Fibroblast of the aortic adventitia (primary cell): ENCODE data around the gene RANBP9. TPM values are rescaled to one million over a fixed set of nuclear protein-coding genes. Genes with fewer than 3 reads are reported as not detected.

Experiments used
- DNase-seq: peaks from one replicate; pipeline ENCODE4 v3.0.0-alpha.2; 2010; ENCODE audit warnings: low read depth
- H3K4me3 ChIP-seq: 2 replicates; pipeline ENCODE4 v1.5.1; 2011; ENCODE audit warnings: low read depth, mild to moderate bottlenecking, control low read depth, low read length, moderate library complexity
- CTCF ChIP-seq: IDR thresholded peaks from 2 replicates; pipeline ENCODE4 v1.5.1; 2011; ENCODE audit warnings: mild to moderate bottlenecking, low read length, control low read depth, inconsistent platforms; ENCODE audit not compliant: insufficient read depth
- total RNA-seq: library from RNA; depleted of rRNA; stranded (reverse); fragments of >200 nt; gene quantifications from 2 replicates; pipeline ENCODE4 v1.2.3, GENCODE V29; 2012; ENCODE audit warnings: low replicate concordance

The RANBP9 gene
- total RNA-seq, 1 donor, result 35.5 TPM

GRCh38 chr6:13586603-13587542 is 124.8 kb downstream of the RANBP9 start:
- H3K4me3 ChIP-seq, result no peak overlapping the region
- TF ChIP-seq CTCF, result no peak
- peak; percentile 18 for DNase-seq

- no peak overlapping the region for H3K4me3 ChIP-seq
- no peak for DNase-seq
- no peak for TF ChIP-seq CTCF
These were observed 129.9 kb downstream of the RANBP9 start for GRCh38 chr6:13581700-13582229.

DNA sequence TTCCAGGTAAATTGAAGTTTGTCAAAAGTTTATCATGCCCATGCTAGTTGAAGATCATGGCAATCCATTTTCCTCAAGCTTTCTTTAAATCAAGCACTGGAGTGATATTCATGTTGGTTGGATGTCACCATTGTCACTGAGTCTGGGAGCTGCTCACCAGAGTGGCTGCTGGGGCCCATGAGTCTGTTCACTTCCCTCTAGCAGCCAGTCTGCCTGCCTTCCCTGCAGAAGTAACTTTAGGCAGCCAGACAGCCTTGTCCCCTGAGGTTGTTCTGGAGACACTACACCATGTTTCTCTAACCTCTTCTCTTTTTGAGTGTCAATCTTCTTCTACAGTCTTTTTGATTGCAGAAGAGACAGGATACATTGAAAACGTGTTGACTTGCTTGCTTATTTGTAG is 131.7 kb downstream of the RANBP9 start:
- no peak for TF ChIP-seq CTCF
- DNase-seq, result no peak
- no peak overlapping the region for H3K4me3 ChIP-seq

DNA sequence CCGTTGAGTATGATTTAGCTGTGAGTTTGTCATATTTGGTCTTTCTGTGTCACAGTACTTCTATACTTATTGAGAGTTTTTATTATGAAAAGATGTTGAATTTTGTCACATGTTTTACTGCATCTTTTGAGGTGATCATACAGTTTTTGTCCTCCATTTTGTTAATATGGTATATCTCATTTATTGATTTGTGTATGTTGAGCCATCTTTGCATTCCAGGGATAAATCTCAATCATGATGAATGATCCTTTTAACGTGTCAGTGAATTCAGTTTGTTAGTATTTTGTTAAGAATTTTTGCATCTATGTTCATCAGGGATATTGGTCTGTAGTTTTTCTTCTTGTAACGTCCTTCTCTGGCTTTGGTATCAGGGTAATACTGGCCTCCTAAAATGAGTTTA is 133.7 kb downstream of the RANBP9 start:
- no peak for DNase-seq
- no peak for TF ChIP-seq CTCF
- no peak overlapping the region for H3K4me3 ChIP-seq

- DNase-seq, result no peak
- H3K4me3 ChIP-seq, result no peak overlapping the region
- no peak for TF ChIP-seq CTCF
These were observed 135.6 kb downstream of the RANBP9 start for GRCh38 chr6:13576017-13576416.

- no peak for DNase-seq
- peak; percentile 80 for TF ChIP-seq CTCF
- H3K4me3 ChIP-seq, result peak overlapping the region; percentile 78
These were observed 136.3 kb downstream of the RANBP9 start for GRCh38 chr6:13575377-13575775.
